Right hindlimb (tissue), 1 donor: ENCODE measurements around the gene ENOPH1.
"Not testable (repeated sequence)": the region's sequence is repeated elsewhere in the genome, so short reads cannot be mapped to it uniquely, and the experiment has no call there.

ENCODE experiments used
- DNase-seq: peaks from one replicate; pipeline ENCODE4 v3.0.0-alpha.2; 2018

The ENOPH1 gene

DNA sequence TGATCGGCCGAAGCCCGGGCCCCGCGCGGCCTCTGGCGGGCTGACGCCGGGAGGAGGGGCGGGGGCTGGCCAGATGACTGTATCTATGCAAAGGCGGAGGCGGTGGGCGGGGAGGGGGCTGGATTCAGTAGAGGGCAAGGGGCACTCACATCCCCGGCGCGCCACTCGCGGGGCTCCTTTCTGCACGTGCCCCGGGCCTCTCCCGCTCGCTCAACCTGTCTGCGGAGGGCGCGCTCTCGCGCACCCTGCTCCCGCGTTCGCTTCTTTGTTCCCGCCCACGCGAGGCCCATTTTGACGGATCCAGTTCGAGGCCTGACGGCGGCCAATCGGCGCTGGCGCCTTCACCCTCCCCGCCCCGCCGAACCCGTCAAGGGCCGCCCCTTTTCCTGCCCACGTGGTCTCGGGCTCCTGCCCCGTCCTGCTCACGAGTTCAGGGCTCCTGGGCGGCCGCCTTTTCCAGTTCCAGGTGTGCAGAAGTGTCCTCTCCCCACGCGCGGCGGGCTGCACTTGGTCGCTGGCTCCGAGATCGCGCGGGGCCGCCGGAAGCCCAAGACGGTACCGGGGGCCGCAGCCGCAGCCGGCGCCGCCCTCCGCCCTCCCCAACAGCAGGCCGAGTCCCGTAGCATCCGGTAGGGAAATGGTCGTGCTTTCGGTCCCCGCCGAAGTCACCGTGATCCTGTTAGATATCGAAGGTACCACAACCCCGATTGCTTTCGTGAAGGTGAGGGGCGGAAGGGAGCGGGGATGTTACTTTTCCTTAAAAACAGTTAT, at the start of gene ENOPH1, which contains the start of gene HNRNPDL:
Gene ENOPH1, plus strand, starts transcription at position 398 of the 771 bp plus-strand sequence. Its CDS starts 240 bp downstream, at position 638.
Gene HNRNPDL, minus strand, starts transcription at position 270 of the 771 bp plus-strand sequence. CDS start 772 bp downstream, outside the sequence.
- DNase-seq = peak; percentile 98

DNA sequence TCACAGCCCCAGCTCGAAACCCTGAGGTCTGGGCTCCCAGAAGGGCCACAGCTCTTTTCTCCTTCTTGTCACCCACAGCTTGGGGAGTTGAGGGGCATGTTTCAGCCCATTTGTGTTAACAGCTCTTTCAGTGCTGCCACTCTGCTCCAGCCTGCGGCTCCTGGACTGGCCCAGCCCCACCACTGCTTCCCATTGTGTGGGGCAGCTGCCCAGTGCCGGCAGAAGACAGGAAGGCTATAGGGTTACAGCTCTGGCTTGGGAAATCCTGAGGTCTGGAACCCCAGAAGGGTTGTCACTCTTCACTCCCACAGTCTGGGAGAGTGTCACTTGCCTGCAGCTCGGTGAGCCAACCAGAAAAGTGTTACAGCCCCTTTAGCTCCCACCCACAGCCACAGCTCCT, 49.6 kb upstream of the ENOPH1 start:
- no peak for DNase-seq

DNA sequence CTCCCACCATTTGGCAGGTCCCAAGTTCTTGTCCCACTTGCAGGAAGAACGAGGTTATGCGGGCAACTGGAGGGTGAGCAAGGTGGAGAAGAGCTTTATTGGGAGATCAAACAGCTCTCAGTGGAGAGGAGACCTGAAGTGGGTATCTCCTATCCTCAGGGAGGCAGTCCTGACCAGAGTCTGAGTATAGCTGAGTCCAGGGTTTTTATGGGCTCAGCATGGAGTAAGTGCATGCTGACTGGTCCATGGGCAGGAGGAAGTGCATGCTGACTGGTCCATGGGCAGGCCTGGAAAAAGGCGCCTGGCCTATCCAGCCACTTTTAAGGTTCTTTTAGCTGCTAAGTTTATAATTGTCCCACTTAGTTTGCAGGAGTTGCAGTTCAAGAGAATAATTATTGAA, 49.2 kb upstream of the ENOPH1 start:
- DNase-seq = no peak

DNA sequence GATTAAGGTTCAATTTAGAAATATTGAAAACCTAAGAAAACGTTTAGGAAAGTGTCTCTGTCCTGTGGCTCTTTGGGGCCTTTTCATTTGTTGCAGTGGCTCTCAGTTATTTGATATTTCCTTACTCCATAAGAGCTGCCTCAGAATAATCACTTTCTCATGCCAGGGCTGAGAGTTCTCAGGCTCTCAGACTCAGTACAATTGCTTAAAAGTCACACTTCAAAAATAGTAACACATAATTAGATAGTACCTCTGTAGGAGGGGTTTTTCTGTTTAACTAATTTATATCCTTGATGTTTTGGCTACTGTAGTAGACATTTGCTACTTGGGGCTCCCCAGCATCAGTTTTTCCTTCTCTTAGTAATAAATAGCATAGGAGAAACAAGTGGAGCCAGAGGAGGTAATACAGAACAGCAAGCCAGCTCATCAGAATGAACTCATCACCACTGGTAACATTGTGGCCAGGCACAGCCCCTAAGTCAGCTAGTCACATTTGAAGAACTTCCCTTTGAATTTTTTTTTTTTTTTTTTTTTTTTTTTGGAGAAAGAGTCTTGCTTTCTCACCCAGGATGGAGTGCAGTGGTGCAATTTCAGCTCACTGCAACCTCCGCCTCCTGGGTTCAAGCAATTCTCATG, 48.6 kb upstream of the ENOPH1 start:
- no peak for DNase-seq

DNA sequence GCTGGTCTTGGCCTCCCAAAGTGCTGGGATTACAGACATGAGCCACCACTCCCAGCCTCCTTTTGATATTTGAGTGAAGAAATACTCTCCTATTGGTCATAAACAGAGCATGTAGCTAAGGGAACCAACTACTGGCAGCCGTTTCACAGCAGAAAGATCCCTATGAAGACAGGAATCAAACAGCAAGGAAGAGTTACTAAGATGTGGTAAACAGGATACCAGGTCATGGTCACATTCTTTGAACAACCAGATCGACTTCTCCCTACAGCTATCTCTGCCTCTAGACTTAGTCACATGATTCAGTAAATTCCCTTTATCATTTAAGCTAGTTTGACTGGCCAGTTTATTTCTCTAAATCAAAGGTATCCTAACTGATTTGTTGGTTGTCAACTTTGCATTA, 47.6 kb upstream of the ENOPH1 start:
- no peak for DNase-seq

DNA sequence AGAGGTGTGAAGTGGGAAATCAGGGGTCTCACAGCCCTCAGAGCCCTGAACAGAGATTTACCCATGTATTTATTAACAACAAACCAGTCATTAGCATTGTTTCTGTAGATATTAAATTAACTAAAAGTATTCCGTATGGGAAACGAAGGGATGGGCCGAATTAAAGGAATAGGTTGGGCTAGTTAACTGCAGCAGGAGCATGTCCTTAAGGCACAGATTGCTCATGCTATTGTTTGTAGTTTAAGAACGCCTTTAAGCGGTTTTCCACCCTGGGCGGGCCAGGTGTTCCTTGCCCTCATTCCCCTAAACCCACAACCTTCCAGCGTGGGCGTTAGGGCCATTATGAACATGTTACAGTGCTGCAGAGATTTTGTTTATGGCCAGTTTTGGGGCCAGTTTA, 44.1 kb upstream of the ENOPH1 start:
- not testable (repeated sequence) for DNase-seq

DNA sequence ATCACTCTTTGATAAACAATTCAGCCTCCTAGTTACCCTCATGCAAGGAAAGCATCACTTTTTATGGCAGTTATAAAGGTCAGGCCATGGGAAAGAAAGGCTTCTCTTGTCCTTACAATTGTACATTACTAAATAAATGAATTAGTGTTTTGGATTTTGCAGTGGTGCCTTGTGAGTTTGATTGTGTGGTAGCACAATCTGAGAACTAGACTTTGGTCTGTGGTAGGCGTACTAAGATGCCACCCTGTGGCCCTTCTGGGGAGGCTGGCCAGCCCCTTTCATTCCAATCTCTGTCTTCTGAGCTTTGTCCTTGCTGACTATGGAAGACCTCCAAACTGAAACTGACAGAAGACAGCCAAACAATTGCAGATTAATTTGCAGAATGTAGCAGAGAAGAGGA, 42.0 kb upstream of the ENOPH1 start:
- no peak for DNase-seq

DNA sequence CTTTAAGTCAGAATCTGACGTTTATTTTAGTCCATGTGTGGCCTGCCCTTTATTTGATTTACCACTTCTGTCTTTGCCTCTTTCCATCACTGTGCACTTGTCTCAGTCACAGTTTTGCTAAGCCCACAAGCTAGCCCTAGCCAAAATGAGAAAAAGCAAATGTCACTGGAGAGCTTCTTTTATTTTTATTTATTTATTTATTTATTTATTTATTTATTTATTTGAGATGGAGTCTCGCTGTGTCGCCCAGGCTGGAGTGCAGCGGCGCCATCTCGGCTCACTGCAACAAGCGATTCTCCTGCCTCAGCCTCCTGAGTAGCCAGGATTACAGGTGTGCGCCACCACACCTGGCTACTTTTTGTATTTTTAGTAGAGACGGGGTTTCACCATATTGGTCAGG, 40.3 kb upstream of the ENOPH1 start:
- not testable (repeated sequence) for DNase-seq

DNA sequence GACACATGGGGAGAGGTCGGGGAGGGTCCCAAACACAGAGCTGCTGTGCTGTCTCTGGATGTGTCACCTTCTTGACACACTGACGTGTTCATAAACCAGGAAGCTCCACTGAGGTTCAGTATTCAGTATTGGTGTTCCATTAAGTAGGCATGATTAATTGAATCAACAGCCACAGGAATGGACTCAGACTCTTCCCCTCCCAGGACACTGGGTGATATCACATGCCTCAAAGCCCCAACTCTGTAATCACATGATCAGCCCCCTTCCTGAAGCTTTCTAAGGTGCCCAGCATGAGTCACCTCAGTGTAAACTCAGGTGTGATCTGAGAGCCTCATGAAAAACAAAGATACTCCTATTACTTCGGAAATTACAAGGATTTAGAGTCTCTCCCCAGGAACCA, 35.5 kb upstream of the ENOPH1 start:
- DNase-seq = no peak

DNA sequence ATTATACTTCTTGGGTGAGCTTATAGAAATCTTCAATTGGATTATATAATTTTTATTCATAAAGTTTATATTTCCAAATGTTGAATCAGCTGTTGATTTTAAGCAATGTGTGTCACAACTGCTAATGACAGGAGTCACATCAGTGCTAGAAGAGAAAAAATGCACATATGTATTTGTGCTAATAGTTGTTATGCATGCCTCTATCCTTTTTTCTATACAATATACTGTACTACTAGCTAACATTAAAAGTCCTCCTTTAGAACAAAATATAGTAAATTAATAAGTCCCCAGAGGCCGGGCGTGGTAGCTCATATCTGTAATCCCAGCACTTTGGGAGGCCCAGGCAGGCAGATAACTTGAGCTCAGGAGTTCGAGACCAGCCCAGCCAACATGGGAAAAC, 32.9 kb upstream of the ENOPH1 start:
- DNase-seq = no peak

DNA sequence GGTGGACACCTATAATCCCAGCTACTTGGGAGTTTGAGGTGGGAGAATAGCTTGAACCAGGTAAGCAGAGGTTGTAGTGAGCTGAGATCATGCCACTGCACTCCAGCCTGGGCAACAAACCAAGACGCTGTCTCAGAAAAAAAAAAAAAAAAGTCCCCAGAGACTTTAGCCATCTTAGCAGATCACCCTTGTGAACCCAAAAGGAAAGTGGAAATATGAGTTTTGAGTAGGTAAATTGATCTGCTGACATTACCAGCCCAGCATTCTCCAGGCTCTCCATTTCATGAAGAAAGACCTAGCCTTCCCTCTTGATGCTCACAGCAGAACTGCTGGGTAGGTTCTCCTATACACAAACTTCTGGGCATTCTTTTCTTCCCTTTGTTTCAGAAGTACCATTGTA, 32.1 kb upstream of the ENOPH1 start:
- no peak for DNase-seq

DNA sequence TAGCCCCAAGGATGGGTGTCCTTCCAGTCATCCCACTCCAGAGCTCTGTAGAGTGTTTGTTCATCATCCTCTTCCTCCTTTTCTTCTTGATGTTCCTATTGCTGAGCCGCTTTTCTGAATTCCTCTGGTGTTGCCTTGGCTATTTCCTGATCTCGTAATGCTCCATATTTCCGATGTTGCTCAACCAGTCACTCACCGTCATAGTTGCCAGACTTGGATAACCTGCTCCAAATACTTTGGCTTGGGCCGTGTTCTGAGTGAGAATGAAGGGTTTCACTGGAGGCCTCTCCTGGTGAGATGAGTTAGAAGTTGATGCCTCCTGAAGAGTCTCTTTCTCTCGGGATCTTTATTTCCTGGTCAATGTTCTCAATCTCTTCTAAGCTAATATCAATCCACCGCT, 28.8 kb upstream of the ENOPH1 start:
- no peak for DNase-seq

DNA sequence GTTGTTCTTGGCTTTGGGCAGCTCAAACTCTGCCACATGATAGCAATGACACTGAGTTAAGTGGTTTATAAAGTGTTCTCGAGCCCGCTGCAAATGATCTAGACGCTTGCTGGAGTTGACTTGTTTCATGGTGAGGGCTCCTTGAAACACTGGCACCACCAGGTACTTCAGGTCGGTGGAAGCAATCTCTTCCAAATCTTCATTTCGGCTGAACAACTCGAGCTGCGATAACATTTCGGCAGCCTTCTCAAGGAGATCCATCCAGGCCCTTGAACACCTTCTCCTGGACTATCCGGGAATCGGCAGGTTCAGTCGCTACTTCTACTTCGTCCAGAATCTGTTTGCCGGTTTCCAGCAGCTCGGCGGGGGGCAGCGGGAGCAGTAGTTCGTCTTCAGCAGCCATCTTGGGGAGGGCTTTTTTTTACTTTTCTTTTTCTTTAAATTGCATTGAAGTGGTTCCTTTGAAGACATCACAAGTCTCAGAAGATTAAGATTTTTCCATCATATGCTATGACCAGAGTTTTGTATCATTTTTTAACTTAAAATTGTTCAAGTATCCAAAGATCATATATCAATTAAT, 28.1 kb upstream of the ENOPH1 start:
- no peak for DNase-seq

DNA sequence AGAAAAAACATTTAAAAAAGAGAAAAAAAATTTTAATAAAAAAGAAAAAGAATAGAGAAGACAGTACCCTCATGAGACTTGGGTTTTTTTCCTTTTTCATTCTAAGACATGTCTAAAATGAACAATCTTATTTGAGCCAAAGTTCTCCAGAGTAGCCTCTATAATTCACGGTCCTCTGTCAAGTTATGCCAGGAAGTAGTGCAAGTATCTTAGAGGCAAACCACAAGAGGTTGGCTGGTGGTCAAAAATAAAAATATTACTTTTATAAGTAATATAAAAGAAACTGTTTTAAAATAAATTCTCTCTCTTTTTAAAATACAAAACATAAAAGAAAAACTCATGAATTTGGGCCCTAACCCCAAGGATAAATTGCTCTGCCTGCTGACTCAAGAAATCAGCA, 26.7 kb upstream of the ENOPH1 start:
- DNase-seq = no peak

DNA sequence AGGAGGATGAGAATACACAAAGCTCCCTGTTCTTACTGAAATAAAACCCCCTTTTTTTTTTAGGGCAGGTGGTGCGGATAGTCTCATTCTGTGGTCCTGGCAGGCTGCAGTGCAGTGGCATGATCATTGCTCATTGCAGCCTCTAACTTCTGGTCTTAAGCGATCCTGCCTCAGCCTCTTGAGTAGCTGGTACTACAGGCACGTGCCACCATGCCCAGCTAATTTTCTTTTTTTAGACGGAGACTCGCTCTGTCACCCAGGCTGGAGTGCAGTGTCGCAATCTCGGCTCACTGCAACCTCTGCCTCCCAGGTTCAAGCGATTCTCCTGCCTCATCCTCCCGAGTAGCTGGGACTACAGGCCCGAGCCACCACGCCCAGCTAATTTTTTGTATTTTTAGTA, 15.3 kb upstream of the ENOPH1 start:
- not testable (repeated sequence) for DNase-seq

DNA sequence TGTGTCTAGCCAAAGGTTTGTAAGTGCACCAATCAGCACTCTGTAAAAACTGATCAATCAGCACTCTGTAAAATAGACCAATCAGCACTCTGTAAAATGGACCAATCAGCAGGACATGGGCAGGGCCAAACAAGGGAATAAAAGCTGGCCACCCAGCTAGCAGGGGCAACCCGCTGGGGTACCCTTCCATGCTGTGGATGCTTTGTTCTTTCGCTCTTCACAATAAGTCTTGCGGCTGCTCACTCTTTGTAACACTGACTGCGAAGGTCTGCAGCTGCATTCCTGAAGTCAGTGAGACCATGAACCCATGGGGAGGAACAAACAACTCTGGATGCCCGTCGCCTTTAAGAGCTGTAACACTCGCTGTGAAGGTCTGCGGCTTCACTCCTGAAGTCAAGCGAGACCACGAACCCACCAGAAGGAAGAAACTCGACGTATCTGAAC, 14.4 kb upstream of the ENOPH1 start:
- no peak for DNase-seq

DNA sequence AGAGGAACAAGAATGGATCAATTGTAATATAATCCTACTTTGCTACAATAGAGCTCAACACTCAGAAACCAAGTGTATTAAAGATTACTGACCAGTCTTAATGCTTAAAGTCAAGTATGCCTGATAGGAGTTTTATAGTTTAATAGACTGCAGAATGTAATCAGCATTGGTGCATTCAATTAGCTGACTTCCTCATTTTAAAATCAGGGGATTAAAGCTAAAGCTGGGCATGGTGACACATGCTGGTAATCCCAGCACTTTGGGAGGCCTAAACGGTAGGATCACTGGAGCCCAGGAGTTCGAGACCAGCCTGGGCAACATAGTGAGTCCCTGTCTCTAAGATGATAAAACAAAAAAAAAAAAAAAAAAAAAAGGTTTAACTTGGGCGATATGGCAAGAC, 10.9 kb upstream of the ENOPH1 start:
- no peak for DNase-seq

DNA sequence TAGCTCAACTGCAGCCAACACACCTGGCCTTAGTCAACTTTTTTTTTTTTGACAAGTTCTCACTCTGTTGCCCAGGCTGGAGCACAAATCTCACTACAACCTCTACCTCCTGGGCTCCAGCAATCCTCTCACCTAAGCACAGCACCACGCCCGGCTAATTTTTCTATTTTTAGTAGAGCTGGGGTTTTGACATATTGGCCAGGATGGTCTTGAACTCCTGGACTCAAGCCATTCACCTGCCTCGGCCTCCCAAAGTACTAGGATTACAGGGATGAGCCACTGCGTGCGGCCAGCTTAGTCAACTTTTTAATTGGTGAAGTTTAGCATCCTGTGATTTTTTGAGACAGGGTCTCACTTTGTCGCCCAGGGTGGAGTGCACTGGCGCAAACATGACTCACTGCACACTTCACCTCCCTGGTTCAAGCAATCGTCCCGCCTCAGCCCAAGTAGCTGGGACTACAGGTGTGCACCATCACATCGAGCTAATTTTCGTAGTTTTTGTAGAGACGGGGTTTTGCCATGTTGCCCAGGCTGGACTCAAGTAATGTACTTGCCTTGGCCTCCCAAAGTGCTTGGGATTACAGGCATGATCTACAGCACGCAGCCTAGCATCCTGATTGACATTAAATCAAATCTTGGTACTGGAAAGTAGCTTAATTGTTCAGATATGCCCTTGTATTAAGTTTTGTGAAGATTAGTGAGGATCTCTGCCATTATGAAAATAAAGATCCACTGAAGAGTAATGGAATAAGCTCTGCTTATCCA, 8.4 kb upstream of the ENOPH1 start:
- no peak for DNase-seq

DNA sequence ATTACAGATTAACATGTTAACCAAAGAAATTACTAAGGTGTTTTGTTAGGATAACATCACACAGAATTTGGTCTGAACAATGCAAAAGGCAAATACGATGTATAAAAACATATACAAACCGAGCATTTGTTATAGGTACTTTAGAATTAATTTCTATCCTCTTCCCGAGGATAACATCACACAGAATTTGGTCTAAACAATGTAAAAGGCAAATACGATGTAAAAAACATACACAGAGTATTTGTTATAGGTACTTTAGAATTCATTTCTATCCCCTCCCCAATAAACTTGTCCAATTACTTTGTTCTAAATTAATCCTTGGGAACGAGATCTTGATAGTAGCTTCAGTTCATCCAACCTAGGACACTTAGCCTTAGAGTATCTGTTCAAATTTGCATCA, 7.8 kb upstream of the ENOPH1 start:
- no peak for DNase-seq

DNA sequence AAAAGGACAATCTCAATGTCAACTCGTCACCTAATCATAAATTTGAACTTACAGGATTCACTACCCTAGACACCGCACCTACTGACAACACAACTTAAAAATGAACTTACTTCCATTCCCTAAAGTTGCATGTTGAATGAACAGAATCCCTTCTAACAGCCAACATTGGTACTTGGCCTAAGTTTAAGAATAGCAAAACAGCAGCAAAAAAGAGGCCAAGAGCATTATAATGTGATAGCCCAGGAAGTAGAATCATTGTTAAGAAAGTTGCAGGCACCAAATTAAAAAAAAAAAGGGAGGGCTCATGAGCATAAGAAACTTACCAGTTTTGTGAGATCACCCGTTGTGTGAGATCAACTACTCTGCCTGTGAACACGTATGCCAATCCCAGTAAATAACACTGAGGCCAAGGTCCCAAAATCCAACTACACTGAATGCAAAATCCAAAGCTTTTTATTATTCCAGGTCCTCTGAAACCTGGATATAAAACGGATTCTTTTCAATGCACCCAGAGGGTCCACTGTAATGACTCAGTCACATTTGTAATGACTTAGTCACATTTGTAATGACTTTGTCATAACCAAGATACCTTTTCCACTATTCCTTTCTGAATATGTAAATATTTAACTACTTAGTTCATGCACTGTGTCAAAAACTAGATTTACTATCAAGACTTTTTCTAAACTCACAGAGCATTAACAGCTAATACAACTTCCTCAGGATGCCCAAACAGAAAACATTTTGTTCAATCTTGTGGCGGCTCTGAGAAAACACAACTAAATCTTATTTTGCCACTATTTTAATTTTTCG, 6.9 kb upstream of the ENOPH1 start:
- no peak for DNase-seq

DNA sequence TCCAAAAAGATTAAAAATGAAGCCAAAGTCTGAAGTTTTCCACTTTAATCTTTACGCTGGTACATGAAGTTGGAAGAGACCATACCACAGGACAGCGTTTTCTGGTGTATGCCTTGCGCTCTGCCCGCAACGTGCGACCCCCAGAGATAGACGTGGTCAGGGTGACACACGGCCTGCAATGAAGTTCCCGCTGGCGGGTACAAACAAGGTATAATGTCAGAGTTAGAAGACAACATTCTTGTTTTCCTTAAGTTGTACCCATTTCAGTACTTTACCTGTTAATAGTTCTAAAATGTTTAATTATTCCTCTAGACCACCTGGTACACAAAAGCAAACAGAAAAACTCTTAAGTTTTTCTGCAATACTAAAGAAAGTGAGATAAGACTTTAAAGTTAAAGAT, 4.9 kb upstream of the ENOPH1 start:
- DNase-seq = no peak

DNA sequence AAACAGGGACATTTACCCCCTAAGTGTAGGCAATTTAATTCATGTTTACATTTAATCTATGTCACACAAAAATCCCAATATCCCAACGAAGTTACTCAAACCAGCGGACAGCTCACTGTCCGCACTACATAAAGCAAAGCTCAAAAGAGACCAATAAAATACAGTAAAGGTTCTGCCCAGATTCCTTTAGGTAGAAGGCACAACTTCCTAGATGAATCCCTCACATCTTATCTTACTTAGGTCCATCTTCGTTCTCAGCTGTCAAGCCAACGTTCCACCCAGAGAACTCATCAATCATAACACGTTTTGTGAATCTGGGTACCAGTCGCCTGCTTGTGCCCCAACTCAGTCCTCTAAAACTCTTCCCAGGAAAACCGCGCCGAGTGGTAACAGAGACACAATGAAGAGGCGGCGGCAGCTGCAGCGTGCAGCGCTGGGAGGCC, 1.8 kb upstream of the ENOPH1 start:
- DNase-seq = no peak
